Measurements from ENCODE around the gene SMIM35.

DNA sequence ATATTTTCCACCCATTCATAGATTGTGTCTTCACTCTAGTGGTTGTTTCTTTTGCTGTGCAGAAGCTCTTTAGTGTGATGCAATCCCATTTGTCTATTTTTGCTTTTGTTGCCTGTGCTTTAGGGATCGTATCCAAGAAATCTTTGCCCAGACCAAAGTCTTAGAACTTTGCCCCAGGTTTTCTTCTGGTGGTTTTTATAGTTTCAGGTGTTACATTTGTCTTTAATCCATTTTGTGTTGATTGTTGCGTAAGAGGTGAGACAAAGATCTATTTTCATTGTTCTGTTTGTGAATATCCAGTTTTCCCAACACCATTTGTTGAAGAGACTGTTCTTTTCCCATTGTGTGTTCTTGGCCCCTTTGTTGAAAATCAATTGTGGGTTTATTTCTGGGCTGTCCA lies 94.1 kb downstream of the SMIM35 start:
- TF ChIP-seq, protein P1, sequence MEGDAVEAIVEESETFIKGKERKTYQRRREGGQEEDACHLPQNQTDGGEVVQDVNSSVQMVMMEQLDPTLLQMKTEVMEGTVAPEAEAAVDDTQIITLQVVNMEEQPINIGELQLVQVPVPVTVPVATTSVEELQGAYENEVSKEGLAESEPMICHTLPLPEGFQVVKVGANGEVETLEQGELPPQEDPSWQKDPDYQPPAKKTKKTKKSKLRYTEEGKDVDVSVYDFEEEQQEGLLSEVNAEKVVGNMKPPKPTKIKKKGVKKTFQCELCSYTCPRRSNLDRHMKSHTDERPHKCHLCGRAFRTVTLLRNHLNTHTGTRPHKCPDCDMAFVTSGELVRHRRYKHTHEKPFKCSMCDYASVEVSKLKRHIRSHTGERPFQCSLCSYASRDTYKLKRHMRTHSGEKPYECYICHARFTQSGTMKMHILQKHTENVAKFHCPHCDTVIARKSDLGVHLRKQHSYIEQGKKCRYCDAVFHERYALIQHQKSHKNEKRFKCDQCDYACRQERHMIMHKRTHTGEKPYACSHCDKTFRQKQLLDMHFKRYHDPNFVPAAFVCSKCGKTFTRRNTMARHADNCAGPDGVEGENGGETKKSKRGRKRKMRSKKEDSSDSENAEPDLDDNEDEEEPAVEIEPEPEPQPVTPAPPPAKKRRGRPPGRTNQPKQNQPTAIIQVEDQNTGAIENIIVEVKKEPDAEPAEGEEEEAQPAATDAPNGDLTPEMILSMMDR (IDR thresholded peaks at IDR 0.05): no peak
- TF ChIP-seq POLR2A (IDR thresholded peaks at IDR 0.05): no peak
